GM20431 (cell line): ENCODE results near the gene MSRB3.

Source experiments
- in situ Hi-C: fragments of 300-500 bp; cut with MseI, MboI; formaldehyde crosslinking; loops from one replicate; pipeline ENCODE4 v1.15.0; 2020; ENCODE audit warnings: low sequenced_read_pairs; ENCODE audit not compliant: unreplicated experiment

MSRB3 gene

GRCh38 chr12:65368055-65368454 lies 89.6 kb downstream of the MSRB3 start:
- in situ Hi-C loops, result no loop called here

DNA sequence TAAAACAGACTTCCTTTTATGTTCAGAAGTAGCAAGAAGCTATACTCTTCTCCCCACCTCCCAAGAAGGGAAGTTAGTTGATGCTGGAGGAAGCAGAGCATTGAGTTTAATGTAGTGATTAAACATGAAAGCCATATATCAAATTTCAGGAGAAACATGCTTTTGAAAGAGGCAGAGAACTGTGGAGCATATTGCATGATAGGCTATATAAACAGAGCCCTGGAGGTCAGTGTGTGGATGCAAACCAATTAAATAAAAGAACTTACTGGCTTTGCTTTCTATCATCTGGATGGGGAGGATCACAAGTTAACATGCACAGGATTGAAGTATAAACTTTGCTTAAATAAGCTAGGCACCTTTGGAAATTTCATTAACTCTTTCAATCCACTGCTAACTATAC lies 94.1 kb downstream of the MSRB3 start:
- in situ Hi-C loops, result no loop called here

- in situ Hi-C loops, result no loop called here
Measured at GRCh38 chr12:65384240-65384639, 105.8 kb downstream of the MSRB3 start.

DNA sequence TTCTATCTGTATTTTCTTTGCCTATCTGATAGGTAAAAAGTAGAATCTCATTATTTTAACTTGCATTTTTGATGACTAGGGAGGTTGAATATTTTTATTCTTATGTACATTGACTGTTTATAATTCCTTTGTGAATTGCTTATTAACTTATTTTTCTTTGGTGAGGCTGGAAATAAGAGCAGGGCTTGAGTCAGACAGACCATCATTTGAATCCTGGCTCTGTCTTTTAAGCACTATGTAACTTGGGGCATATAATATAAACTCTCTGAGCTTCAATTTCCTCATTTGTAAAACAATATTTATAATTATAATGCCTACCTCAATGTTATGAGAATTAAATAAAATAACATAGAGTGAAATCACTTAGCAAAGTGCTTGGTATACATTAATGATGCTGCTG lies 108.9 kb downstream of the MSRB3 start:
- in situ Hi-C loops, result no loop called here

- in situ Hi-C loops, result no loop called here
Measured at GRCh38 chr12:65389436-65389835, 111.0 kb downstream of the MSRB3 start.

- in situ Hi-C loops, result no loop called here
Measured at GRCh38 chr12:65391711-65392110, 113.2 kb downstream of the MSRB3 start.

DNA sequence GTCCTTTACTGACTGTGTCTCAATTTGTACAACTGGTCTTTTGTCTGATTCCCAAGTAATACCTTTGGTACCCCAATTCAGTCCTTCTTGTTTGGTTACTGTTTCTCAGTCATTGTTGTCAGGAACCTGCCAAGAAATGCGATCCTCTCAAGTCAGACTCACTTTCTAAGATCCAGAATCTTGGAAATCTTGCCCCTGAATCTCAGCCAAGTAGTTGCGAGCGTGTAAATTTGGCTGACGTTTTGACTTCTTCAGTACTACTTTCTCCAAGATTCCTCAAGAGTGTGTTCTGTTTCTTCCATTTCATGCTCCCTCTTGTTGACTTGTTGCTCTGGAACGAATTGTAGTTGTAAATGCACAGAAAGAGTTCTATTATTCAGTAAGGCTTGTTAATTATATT lies 114.0 kb downstream of the MSRB3 start:
- in situ Hi-C loops, result no loop called here

- in situ Hi-C loops, result no loop called here
Measured at GRCh38 chr12:65403188-65403587, 124.7 kb downstream of the MSRB3 start.

DNA sequence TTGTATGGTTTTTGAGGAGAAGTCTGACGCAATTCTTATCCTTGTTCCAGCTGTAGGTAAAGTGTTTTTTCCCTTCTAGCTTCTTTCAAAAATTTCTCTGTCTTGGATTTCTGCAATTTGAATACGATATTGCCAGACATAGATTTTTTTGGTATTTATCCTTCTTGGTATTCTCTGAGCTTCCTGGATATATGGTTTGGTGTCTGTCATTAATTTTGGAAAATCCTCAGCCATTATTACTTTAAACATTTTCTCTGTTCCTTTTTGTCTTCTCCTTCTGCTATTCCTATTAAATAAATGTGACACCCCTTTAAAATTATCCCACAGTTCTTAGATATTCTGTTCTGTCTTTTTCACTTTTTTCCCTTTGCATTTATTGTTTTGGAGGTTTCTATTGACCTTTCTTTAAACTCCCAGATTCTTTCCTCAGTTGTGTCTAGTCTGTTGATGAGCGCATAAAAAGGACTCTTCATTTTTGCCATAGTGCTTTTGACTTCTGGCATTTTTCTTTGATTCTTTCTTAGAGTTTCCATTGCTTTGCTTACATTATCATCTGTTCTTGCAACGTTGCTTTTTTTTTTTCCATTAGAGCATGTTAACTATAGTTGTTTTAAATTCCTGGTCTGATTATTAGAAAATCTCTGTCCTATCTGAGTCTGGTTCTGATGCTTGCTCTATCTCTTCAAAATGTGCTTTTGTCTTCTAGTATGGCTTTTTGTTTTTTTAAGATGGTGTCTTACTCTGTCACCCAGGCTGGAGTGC lies 129.1 kb downstream of the MSRB3 start:
- in situ Hi-C loops, result no loop called here

- in situ Hi-C loops, result no loop called here
Measured at GRCh38 chr12:65408441-65408840, 130.0 kb downstream of the MSRB3 start.

GRCh38 chr12:65409726-65410125 lies 131.2 kb downstream of the MSRB3 start:
- in situ Hi-C loops, result no loop called here

DNA sequence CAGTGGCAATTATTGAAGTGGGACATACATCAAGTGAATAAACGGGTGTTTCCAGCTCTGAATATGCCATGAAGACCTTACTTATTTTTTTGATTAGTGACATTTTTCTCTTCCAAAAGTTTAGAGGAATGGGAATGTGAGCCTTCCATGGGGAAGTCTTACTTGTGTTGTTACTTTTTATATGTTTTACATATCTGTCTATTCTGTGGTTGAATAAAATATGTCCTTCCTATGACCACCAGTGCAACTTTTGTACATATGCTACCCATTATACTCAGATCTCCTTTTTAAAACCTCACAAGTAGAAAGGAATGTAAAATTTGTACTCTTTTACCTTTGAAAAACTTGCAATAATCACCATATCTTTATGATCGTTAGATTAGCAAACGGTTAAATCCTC lies 132.7 kb downstream of the MSRB3 start:
- in situ Hi-C loops, result no loop called here

DNA sequence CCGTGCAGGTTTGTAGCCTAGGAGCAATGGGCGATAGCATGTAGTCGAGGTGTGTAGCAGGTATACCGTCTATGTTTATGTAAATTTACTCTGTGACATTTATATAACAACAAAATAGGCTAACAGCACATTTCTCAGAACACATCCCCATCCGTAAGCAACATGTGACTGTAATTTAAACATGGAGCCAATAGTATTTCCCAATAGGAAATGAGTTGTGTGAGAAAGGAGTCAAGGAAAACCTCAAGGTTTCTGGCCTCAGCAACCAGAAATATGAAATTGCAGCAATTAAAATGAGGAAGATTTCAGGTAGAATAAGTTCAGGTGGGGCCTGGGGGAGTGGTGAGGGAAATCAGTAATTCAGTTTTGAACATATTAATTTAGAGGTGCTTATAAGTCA lies 136.0 kb downstream of the MSRB3 start:
- in situ Hi-C loops, result no loop called here

DNA sequence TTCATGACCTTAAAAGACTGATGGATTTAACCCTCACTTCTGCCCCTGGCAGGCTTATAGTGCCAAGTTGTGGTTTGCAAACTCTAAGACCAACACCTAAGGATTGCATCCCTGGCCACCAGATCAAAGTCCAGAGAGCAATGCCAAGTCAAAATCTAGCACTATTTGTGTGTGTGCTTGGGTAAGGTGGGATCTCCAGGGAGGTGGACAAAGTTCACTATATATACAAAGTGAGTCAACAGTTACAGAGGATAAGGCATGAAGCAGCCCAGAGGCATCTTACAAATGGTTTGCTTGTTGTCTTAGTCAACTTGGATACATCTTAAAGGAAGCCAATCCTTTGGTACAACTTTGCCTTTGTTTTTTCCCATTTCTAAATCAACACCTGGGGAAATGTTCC lies 137.3 kb downstream of the MSRB3 start:
- in situ Hi-C loops, result no loop called here

- in situ Hi-C loops, result no loop called here
Measured at GRCh38 chr12:65419284-65420072, 141.0 kb downstream of the MSRB3 start.

- in situ Hi-C loops, result no loop called here
Measured at GRCh38 chr12:65420941-65421340, 142.5 kb downstream of the MSRB3 start.

GRCh38 chr12:65427646-65428045 lies 149.2 kb downstream of the MSRB3 start:
- in situ Hi-C loops, result no loop called here

GRCh38 chr12:65430006-65430405 lies 151.5 kb downstream of the MSRB3 start:
- in situ Hi-C loops, result no loop called here

DNA sequence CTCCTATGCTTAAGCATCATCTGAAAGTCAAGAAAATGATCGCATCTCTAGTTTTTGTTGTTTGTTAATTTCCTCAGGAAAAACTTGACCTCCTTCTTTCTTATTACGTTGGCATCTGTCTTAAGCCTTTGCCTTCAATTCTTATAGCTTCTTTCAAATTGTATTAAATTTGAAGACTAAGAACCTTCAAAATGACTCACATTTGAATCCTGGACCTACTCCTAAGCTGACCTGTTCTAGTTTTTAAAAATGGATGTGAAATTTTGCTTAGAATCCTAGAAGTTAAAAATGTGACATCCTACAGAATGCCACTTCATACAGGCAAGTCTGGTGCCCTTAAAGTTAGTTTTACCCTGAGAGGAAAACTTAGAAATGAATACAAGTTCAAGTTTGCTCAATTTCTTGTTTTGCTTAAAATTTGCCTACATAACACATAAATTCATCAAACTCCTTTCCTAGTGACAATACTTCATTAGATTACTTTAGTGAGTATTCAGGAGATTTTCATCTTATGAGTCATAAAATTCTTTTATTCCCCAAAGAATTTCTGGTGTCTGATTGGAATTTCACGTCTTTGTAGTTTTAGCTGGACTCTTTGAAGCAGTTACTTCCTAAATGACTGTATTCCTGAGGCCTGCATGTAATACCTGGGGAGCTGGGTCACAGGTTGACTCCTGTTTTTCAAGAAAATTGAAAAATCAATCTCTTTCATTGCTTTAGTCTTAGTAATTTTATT lies 152.3 kb downstream of the MSRB3 start:
- in situ Hi-C loops, result no loop called here

- in situ Hi-C loops, result no loop called here
Measured at GRCh38 chr12:65432114-65432513, 153.6 kb downstream of the MSRB3 start.

GRCh38 chr12:65432651-65433050 lies 154.2 kb downstream of the MSRB3 start:
- in situ Hi-C loops, result no loop called here
